ENCODE measurements around the gene ALKBH5. TPM values are rescaled to one million over a fixed set of nuclear protein-coding genes. Genes with fewer than 3 reads are reported as not detected.

ALKBH5 gene
- polyA plus RNA-seq, 1 of the 3 experiments (the other 2 are of a cell fraction) = 41.0 TPM

DNA sequence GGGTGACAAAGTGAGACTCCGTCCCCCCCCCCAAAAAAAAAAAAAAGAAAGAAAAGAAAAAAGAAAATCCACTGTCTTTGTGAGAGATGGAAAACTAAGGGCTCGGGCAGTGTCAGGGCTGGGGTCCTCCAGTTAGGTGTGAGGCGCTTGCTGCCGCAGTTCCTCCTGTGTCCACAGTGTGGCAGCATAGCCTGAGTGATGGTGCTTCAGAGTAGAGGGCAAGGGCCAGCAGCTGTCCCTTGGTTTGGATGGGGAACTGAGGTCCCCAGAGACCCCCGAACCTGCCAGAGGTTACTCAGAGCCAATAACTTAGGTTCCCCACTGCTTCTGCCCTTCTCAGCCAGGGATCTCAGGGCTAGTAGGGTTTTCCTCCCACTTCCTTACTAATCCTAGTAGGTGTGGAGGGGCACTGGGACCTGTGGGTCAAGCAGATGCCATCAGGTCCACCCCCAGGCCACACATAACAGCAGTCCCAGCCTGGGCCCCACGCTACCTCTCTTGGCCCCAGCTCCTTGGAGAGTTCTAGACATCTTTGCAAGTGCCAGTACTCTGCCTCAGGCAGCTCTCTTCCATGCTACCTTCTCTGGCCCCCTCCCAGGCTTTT is 33.9 kb downstream of the ALKBH5 start (continued):
- TF ChIP-seq, protein P1, sequence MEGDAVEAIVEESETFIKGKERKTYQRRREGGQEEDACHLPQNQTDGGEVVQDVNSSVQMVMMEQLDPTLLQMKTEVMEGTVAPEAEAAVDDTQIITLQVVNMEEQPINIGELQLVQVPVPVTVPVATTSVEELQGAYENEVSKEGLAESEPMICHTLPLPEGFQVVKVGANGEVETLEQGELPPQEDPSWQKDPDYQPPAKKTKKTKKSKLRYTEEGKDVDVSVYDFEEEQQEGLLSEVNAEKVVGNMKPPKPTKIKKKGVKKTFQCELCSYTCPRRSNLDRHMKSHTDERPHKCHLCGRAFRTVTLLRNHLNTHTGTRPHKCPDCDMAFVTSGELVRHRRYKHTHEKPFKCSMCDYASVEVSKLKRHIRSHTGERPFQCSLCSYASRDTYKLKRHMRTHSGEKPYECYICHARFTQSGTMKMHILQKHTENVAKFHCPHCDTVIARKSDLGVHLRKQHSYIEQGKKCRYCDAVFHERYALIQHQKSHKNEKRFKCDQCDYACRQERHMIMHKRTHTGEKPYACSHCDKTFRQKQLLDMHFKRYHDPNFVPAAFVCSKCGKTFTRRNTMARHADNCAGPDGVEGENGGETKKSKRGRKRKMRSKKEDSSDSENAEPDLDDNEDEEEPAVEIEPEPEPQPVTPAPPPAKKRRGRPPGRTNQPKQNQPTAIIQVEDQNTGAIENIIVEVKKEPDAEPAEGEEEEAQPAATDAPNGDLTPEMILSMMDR (IDR thresholded peaks at IDR 0.05) = peak; percentile 91

DNA sequence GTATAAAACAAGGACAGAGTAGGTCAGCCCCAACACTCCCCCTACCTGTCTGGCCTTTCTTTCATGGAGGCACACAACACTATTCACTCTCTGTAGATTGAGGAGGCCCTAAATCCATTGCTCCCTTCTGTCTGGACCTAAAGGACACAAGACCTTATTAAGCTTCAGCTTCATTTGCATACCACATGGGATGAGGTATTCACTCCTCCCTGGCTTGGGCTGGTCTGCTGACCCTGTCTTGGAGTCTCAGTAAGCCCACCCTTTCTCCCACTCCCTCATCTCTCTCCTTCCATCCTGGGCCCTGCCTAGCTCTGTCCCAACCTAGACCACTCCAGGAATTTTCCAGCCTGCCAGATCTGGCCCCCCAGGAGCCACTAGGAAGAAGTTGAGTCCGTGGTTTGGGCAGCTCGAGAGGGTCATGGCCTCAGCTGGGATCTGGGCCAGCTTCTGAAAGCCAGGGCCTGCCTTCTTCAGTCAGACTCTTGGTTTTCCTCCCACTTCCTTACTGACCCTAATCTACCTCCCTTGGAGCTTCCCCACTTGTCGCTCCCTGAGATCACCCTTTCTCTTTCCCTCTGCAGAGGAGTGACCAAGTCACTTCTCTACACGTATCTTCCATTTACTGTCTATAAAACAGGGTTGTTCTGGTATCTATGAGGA is 35.3 kb downstream of the ALKBH5 start:
- H4K20me1 ChIP-seq (ENCODE audit: insufficient read depth) = no peaks in the 10 kb centered on the region
- CTCF ChIA-PET = interaction anchor here (0.8 to 3.4 kb wide), 6 partner anchors 12 to 114 kb away, joined by 3 to 41 read pairs (median 6); no protein-coding TSS in a partner anchor
- 55% methylated on average over 4 of the region's 4 CpGs for WGBS (ENCODE audit: low lambda C conversion rate)
- 0 out of 4 replicates have a peak overlapping the region, but pooled peaks of 1 of the 2 experiments have one; percentile 17 for H3K27ac ChIP-seq (ENCODE audit: low read depth in 2 of 2, low read length in 1 of 2)
- H2AFZ ChIP-seq (ENCODE audit: low read depth) = no peak overlapping the region
- no peaks in the 10 kb centered on the region for H3K27me3 ChIP-seq (ENCODE audit: insufficient read depth)
- POLR2A ChIA-PET = no interaction called here
- no peaks in the 10 kb centered on the region for H3K79me2 ChIP-seq (ENCODE audit: insufficient read depth)
- no peak for TF ChIP-seq TAF1 (IDR thresholded peaks at IDR 0.05; ENCODE audit: borderline replicate concordance, low read depth, low read length)
- H3K9ac ChIP-seq = no peak overlapping the region
- H3K36me3 ChIP-seq (replicated peaks in 1 of 2; ENCODE audit: control insufficient read depth in 1 of 2, insufficient read depth in 2 of 2, low read length in 1 of 2) = no peaks in the 10 kb centered on the region
- no peaks in the 10 kb centered on the region for H3K9me3 ChIP-seq
- no peak for DNase-seq
- no peak overlapping the region for H3K4me3 ChIP-seq (ENCODE audit: low read depth in 2 of 2, low read length in 1 of 2)
- H3K4me1 ChIP-seq (ENCODE audit: control insufficient read depth in 1 of 2, insufficient read depth in 2 of 2, low read depth in 1 of 2, low read length in 1 of 2) = peaks cover 5 to 12% of the 10 kb centered on the region in 2 experiments; a peak in 3 of 4 replicates
- no peaks in the 10 kb centered on the region for H3K9me2 ChIP-seq
- 0 out of 2 replicates have a peak overlapping the region, but pooled peaks have one; percentile 21 for H3K4me2 ChIP-seq
- peaks cover 13% of the 10 kb centered on the region for H3F3A ChIP-seq (replicated peaks; ENCODE audit: insufficient read depth)

DNA sequence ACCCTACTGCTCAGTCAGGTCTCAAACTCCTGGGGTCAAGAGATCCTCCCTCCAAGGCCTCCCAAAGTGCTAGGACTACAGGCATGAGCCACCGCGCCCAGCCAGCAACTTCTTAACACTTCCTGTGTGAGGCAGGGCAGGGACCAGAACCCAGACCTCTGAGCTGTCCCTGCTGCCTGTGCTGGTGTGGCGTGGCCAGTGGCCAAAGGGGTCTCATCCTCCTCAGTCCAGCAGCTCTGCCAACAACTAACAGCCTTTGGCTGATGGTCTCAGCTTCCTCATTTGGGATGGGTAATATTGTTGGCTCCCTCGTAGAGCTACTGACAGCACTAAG is 40.4 kb downstream of the ALKBH5 start:
- Histone ChIP-seq H3K4me2 (no peak overlapping the region), H3K27me3 (ENCODE audit: insufficient read depth) (no peaks in the 10 kb centered on the region), H3K36me3 (replicated peaks in 1 of 2; ENCODE audit: control insufficient read depth in 1 of 2, insufficient read depth in 2 of 2, low read length in 1 of 2) (no peaks in the 10 kb centered on the region), H3K9me3 (no peaks in the 10 kb centered on the region), H3K9me2 (no peaks in the 10 kb centered on the region), H2AFZ (ENCODE audit: low read depth) (0 out of 2 replicates have a peak overlapping the region, but pooled peaks have one; percentile 37), H3F3A (replicated peaks; ENCODE audit: insufficient read depth) (peaks cover 3% of the 10 kb centered on the region), H3K27ac (ENCODE audit: low read depth in 2 of 2, low read length in 1 of 2) (no peak overlapping the region), H3K4me1 (ENCODE audit: control insufficient read depth in 1 of 2, insufficient read depth in 2 of 2, low read depth in 1 of 2, low read length in 1 of 2) (peaks cover 12 to 18% of the 10 kb centered on the region in 2 experiments; a peak in 3 of 4 replicates), H3K4me3 (ENCODE audit: low read depth in 2 of 2, low read length in 1 of 2) (no peak overlapping the region), H3K9ac (no peak overlapping the region), H3K79me2 (ENCODE audit: insufficient read depth) (peaks cover 32% of the 10 kb centered on the region), H4K20me1 (ENCODE audit: insufficient read depth) (0 out of 2 replicates have a peak, but pooled peaks cover 9% of the 10 kb centered on the region)
- no peak for DNase-seq
- 100% methylated on average over 4 of the region's 4 CpGs for WGBS (ENCODE audit: low lambda C conversion rate)
- POLR2A ChIA-PET = no interaction called here
- CTCF ChIA-PET = interaction anchor here (0.5 to 3.3 kb wide), 4 partner anchors 7 to 1737 kb away, joined by 3 to 13 read pairs (median 4); no protein-coding TSS in a partner anchor
- TF ChIP-seq FOXM1 (IDR thresholded peaks at IDR 0.05; ENCODE audit: low read depth) = no peak
- TF ChIP-seq EZH2phosphoT487 (IDR thresholded peaks at IDR 0.05; ENCODE audit: borderline replicate concordance, low read depth) = no peak
- TF ChIP-seq ELF1 (IDR thresholded peaks at IDR 0.05) = no peak
- no peak for TF ChIP-seq RCOR1 (IDR thresholded peaks at IDR 0.05; ENCODE audit: low read length)
- TF ChIP-seq, protein P2, sequence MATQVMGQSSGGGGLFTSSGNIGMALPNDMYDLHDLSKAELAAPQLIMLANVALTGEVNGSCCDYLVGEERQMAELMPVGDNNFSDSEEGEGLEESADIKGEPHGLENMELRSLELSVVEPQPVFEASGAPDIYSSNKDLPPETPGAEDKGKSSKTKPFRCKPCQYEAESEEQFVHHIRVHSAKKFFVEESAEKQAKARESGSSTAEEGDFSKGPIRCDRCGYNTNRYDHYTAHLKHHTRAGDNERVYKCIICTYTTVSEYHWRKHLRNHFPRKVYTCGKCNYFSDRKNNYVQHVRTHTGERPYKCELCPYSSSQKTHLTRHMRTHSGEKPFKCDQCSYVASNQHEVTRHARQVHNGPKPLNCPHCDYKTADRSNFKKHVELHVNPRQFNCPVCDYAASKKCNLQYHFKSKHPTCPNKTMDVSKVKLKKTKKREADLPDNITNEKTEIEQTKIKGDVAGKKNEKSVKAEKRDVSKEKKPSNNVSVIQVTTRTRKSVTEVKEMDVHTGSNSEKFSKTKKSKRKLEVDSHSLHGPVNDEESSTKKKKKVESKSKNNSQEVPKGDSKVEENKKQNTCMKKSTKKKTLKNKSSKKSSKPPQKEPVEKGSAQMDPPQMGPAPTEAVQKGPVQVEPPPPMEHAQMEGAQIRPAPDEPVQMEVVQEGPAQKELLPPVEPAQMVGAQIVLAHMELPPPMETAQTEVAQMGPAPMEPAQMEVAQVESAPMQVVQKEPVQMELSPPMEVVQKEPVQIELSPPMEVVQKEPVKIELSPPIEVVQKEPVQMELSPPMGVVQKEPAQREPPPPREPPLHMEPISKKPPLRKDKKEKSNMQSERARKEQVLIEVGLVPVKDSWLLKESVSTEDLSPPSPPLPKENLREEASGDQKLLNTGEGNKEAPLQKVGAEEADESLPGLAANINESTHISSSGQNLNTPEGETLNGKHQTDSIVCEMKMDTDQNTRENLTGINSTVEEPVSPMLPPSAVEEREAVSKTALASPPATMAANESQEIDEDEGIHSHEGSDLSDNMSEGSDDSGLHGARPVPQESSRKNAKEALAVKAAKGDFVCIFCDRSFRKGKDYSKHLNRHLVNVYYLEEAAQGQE (IDR thresholded peaks at IDR 0.05; ENCODE audit: low read depth, low read length) = no peak
- TF ChIP-seq, protein P3, sequence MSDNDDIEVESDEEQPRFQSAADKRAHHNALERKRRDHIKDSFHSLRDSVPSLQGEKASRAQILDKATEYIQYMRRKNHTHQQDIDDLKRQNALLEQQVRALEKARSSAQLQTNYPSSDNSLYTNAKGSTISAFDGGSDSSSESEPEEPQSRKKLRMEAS (IDR thresholded peaks at IDR 0.05; ENCODE audit: low read depth) = no peak
- no peak for TF ChIP-seq FOSL2 (IDR thresholded peaks at IDR 0.05; ENCODE audit: borderline replicate concordance, low read depth)
- TF ChIP-seq EP300 (IDR thresholded peaks at IDR 0.05; ENCODE audit: borderline replicate concordance in 1 of 2, low read depth in 1 of 2, low read length in 1 of 2) = no peak
- TF ChIP-seq NRF1 (IDR thresholded peaks at IDR 0.05; ENCODE audit: low read depth, low read length) = no peak
- no peak for TF ChIP-seq MEF2A (IDR thresholded peaks at IDR 0.05; ENCODE audit: borderline replicate concordance, low read depth)
- no peak for TF ChIP-seq YY1 (IDR thresholded peaks at IDR 0.05; ENCODE audit: low read depth)
- TF ChIP-seq POLR2AphosphoS5 (IDR thresholded peaks at IDR 0.05; ENCODE audit: low read depth, low read length) = no peak
- TF ChIP-seq RAD21 (IDR thresholded peaks at IDR 0.05; ENCODE audit: low read length) = no peak
- TF ChIP-seq, protein P4, sequence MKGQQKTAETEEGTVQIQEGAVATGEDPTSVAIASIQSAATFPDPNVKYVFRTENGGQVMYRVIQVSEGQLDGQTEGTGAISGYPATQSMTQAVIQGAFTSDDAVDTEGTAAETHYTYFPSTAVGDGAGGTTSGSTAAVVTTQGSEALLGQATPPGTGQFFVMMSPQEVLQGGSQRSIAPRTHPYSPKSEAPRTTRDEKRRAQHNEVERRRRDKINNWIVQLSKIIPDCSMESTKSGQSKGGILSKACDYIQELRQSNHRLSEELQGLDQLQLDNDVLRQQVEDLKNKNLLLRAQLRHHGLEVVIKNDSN (IDR thresholded peaks at IDR 0.05; ENCODE audit: borderline replicate concordance, low read depth) = no peak
- TF ChIP-seq SIN3A (IDR thresholded peaks at IDR 0.05; ENCODE audit: borderline replicate concordance, low read depth, low read length) = no peak
- no peak for TF ChIP-seq CHD2 (IDR thresholded peaks at IDR 0.05; ENCODE audit: low read length, partially characterized antibody)
- no peak for TF ChIP-seq GABPA (IDR thresholded peaks at IDR 0.05; ENCODE audit: low read depth)
